Measurements from ENCODE around the gene SVEP1. TPM values are rescaled to one million over a fixed set of nuclear protein-coding genes. Genes with fewer than 3 reads are reported as not detected.

SVEP1 gene
- polyA plus RNA-seq, 1 of the 3 experiments (the other 2 are of a cell fraction): 0.10 TPM

DNA sequence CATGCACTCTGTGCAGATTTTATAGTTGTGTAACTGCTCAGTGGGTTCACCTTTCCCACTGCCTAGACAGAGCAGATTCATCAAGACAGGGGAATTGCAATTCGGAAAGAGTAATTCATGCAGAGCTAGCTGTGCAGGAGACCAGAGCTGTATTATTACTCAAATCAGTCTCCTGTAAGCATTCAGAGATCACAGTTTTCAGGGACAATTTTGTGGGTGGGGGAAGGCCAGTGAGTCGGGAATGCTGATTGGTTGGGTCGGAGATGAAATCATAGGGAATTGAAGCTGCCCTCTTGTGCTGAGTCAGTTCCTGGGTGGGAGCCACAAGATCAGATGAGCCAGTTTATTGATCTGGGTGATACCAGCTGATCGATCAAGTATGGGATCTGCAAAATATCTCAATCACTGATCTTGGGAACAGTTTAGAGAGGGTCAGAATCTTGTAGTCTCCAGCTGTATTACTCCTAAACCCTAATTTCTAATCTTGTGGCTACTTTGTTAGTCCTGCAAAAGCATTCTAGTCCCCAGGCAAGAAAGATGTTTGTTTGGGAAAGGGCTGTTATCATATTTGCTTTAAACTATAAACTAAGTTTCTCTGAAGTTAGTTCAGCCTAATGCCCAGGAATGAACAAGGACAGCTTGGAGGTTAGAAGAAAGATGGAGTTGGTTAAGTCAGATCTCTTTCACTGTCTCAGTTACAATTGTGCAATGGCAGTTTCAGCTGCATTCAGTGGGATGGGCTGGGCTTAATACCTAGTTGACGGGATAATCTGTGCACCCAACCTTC is 12.7 kb upstream of the SVEP1 start:
- no peak for TF ChIP-seq GATA2 (CRISPR knock-in tag; IDR thresholded peaks at IDR 0.05)
- TF ChIP-seq TCF12 (IDR thresholded peaks at IDR 0.05): no peak
- TF ChIP-seq EP300 (IDR thresholded peaks at IDR 0.05; ENCODE audit: borderline replicate concordance in 1 of 2, low read depth in 1 of 2, low read length in 1 of 2): no peak
- no peak for TF ChIP-seq SMC3 (IDR thresholded peaks at IDR 0.05; ENCODE audit: low read depth, low read length)
- TF ChIP-seq GABPA (IDR thresholded peaks at IDR 0.05; ENCODE audit: low read depth): no peak
- H3K9ac ChIP-seq: no peak overlapping the region
- H3K4me3 ChIP-seq (ENCODE audit: low read depth in 2 of 2, low read length in 1 of 2): no peak overlapping the region
- 17% methylated on average over 5 of the region's 5 CpGs for WGBS (ENCODE audit: low lambda C conversion rate)
- no peaks in the 10 kb centered on the region for H3K36me3 ChIP-seq (replicated peaks in 1 of 2; ENCODE audit: control insufficient read depth in 1 of 2, insufficient read depth in 2 of 2, low read length in 1 of 2)
- H3K4me2 ChIP-seq: no peak overlapping the region
- no peaks in the 10 kb centered on the region for H3K9me3 ChIP-seq
- H3K4me1 ChIP-seq (ENCODE audit: control insufficient read depth in 1 of 2, insufficient read depth in 2 of 2, low read depth in 1 of 2, low read length in 1 of 2): no peaks in the 10 kb centered on the region
- ChIA-PET CTCF (interaction anchor here (0.7 kb wide), 1 partner anchor 249 kb away, joined by 3 read pairs; no protein-coding TSS in a partner anchor), POLR2A (no interaction called here)
- no peak for DNase-seq
- H3F3A ChIP-seq (replicated peaks; ENCODE audit: insufficient read depth): no peaks in the 10 kb centered on the region
- H4K20me1 ChIP-seq (ENCODE audit: insufficient read depth): no peaks in the 10 kb centered on the region
- no peaks in the 10 kb centered on the region for H3K79me2 ChIP-seq (ENCODE audit: insufficient read depth)
- no peaks in the 10 kb centered on the region for H3K27me3 ChIP-seq (ENCODE audit: insufficient read depth)
- H3K27ac ChIP-seq (ENCODE audit: low read depth in 2 of 2, low read length in 1 of 2): no peak overlapping the region
- no peaks in the 10 kb centered on the region for H3K9me2 ChIP-seq
- H2AFZ ChIP-seq (ENCODE audit: low read depth): no peak overlapping the region

- no peaks in the 10 kb centered on the region for H4K20me1 ChIP-seq (ENCODE audit: insufficient read depth)
Observed at GRCh38 chr9:110591526-110591925, 12.0 kb upstream of the SVEP1 start.

GRCh38 chr9:110590816-110591215 is 11.3 kb upstream of the SVEP1 start:
- Histone ChIP-seq H2AFZ (ENCODE audit: low read depth) (no peak overlapping the region), H3K79me2 (ENCODE audit: insufficient read depth) (no peaks in the 10 kb centered on the region), H3K9me2 (no peaks in the 10 kb centered on the region), H3K27me3 (ENCODE audit: insufficient read depth) (no peaks in the 10 kb centered on the region), H3K9me3 (no peaks in the 10 kb centered on the region), H3K4me2 (no peak overlapping the region), H3K4me1 (ENCODE audit: control insufficient read depth in 1 of 2, insufficient read depth in 2 of 2, low read depth in 1 of 2, low read length in 1 of 2) (no peaks in the 10 kb centered on the region), H4K20me1 (ENCODE audit: insufficient read depth) (no peaks in the 10 kb centered on the region), H3K27ac (ENCODE audit: low read depth in 2 of 2, low read length in 1 of 2) (no peak overlapping the region), H3F3A (replicated peaks; ENCODE audit: insufficient read depth) (no peaks in the 10 kb centered on the region), H3K4me3 (ENCODE audit: low read depth in 2 of 2, low read length in 1 of 2) (no peak overlapping the region), H3K9ac (no peak overlapping the region), H3K36me3 (replicated peaks in 1 of 2; ENCODE audit: control insufficient read depth in 1 of 2, insufficient read depth in 2 of 2, low read length in 1 of 2) (no peaks in the 10 kb centered on the region)
- POLR2A ChIA-PET: no interaction called here
- DNase-seq: no peak
- 64% methylated on average over 1 of the region's 1 CpG for WGBS (ENCODE audit: low lambda C conversion rate)
- CTCF ChIA-PET: no interaction called here
- TF ChIP-seq, protein P1, sequence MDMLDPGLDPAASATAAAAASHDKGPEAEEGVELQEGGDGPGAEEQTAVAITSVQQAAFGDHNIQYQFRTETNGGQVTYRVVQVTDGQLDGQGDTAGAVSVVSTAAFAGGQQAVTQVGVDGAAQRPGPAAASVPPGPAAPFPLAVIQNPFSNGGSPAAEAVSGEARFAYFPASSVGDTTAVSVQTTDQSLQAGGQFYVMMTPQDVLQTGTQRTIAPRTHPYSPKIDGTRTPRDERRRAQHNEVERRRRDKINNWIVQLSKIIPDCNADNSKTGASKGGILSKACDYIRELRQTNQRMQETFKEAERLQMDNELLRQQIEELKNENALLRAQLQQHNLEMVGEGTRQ (IDR thresholded peaks at IDR 0.05; ENCODE audit: borderline replicate concordance, low read depth, low read length): no peak
- TF ChIP-seq, protein P2, sequence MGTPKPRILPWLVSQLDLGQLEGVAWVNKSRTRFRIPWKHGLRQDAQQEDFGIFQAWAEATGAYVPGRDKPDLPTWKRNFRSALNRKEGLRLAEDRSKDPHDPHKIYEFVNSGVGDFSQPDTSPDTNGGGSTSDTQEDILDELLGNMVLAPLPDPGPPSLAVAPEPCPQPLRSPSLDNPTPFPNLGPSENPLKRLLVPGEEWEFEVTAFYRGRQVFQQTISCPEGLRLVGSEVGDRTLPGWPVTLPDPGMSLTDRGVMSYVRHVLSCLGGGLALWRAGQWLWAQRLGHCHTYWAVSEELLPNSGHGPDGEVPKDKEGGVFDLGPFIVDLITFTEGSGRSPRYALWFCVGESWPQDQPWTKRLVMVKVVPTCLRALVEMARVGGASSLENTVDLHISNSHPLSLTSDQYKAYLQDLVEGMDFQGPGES (IDR thresholded peaks at IDR 0.05; ENCODE audit: low read depth, low read length): no peak
- TF ChIP-seq FOSL2 (IDR thresholded peaks at IDR 0.05; ENCODE audit: borderline replicate concordance, low read depth) (no peak), CTCF (IDR thresholded peaks at IDR 0.05) (no peak), REST (IDR thresholded peaks at IDR 0.05; ENCODE audit: low read depth, low read length) (no peak)
- TF ChIP-seq, protein P3, sequence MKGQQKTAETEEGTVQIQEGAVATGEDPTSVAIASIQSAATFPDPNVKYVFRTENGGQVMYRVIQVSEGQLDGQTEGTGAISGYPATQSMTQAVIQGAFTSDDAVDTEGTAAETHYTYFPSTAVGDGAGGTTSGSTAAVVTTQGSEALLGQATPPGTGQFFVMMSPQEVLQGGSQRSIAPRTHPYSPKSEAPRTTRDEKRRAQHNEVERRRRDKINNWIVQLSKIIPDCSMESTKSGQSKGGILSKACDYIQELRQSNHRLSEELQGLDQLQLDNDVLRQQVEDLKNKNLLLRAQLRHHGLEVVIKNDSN (IDR thresholded peaks at IDR 0.05; ENCODE audit: borderline replicate concordance, low read depth): no peak

More at GRCh38 chr9:110591526-110591925, 12.0 kb upstream of the SVEP1 start:
- CTCF ChIA-PET: interaction anchor here (0.7 kb wide), 1 partner anchor 248 kb away, joined by 3 read pairs; no protein-coding TSS in a partner anchor
- Histone ChIP-seq H3K36me3 (replicated peaks in 1 of 2; ENCODE audit: control insufficient read depth in 1 of 2, insufficient read depth in 2 of 2, low read length in 1 of 2) (no peaks in the 10 kb centered on the region), H3K27ac (ENCODE audit: low read depth in 2 of 2, low read length in 1 of 2) (no peak overlapping the region), H3K4me1 (ENCODE audit: control insufficient read depth in 1 of 2, insufficient read depth in 2 of 2, low read depth in 1 of 2, low read length in 1 of 2) (no peaks in the 10 kb centered on the region), H3K4me3 (ENCODE audit: low read depth in 2 of 2, low read length in 1 of 2) (no peak overlapping the region), H3F3A (replicated peaks; ENCODE audit: insufficient read depth) (no peaks in the 10 kb centered on the region), H3K9me2 (no peaks in the 10 kb centered on the region), H3K9ac (no peak overlapping the region), H3K27me3 (ENCODE audit: insufficient read depth) (no peaks in the 10 kb centered on the region), H2AFZ (ENCODE audit: low read depth) (no peak overlapping the region), H3K79me2 (ENCODE audit: insufficient read depth) (no peaks in the 10 kb centered on the region), H3K4me2 (no peak overlapping the region), H3K9me3 (no peaks in the 10 kb centered on the region)
- DNase-seq: no peak
- 0% methylated on average over 1 of the region's 1 CpG for WGBS (ENCODE audit: low lambda C conversion rate)
- no peak for TF ChIP-seq GABPA (IDR thresholded peaks at IDR 0.05; ENCODE audit: low read depth)
- POLR2A ChIA-PET: no interaction called here

Measured in SK-N-SH (cell line).